Activated T-cell treated with anti-CD3 and anti-CD28 coated beads for 24 hours (primary cell): ENCODE data around the gene RNU11.
"Not testable (repeated sequence)": the region's sequence is repeated elsewhere in the genome, so short reads cannot be mapped to it uniquely, and the experiment has no call there.

Experiments used
- DNase-seq: peaks from one replicate; pipeline ENCODE4 v3.0.0-alpha.2; 2020; ENCODE audit warnings: low read depth

RNU11 gene

GRCh38 chr1:28663871-28664470 lies 15.6 kb downstream of the RNU11 start:
- no peak for DNase-seq

- DNase-seq = no peak
Observed at GRCh38 chr1:28666806-28667205, 18.4 kb downstream of the RNU11 start.

GRCh38 chr1:28668191-28668955 lies 20.0 kb downstream of the RNU11 start, which contains the start of gene GMEB1:
TSS of gene GMEB1 (plus strand) at chr1:28668784. CDS start at chr1:28683613, 14,829 bp downstream.
- DNase-seq = peak; percentile 80

GRCh38 chr1:28668956-28669723 lies 20.7 kb downstream of the RNU11 start:
- peak; percentile 38 for DNase-seq

- DNase-seq = no peak
Observed at GRCh38 chr1:28671254-28671780, 22.9 kb downstream of the RNU11 start.

GRCh38 chr1:28672971-28673370 lies 24.6 kb downstream of the RNU11 start:
- not testable (repeated sequence) for DNase-seq

- DNase-seq = no peak
Observed at GRCh38 chr1:28675924-28676257, 27.5 kb downstream of the RNU11 start.

- DNase-seq = no peak
Observed at GRCh38 chr1:28680151-28680550, 31.8 kb downstream of the RNU11 start.

GRCh38 chr1:28682840-28683239 lies 34.4 kb downstream of the RNU11 start:
- no peak for DNase-seq

GRCh38 chr1:28684937-28685336 lies 36.5 kb downstream of the RNU11 start:
- DNase-seq = no peak

GRCh38 chr1:28691627-28692026 lies 43.2 kb downstream of the RNU11 start:
- DNase-seq = not testable (repeated sequence)
